Measurements from ENCODE around the gene SUGCT.

- TF ChIP-seq POLR2A (IDR thresholded peaks at IDR 0.05) (no peak), CTCF (IDR thresholded peaks at IDR 0.05) (no peak)
These were observed 97.0 kb downstream of the SUGCT start for GRCh38 chr7:40231796-40232195.
